ENCODE data around the gene VWA2.

DNA sequence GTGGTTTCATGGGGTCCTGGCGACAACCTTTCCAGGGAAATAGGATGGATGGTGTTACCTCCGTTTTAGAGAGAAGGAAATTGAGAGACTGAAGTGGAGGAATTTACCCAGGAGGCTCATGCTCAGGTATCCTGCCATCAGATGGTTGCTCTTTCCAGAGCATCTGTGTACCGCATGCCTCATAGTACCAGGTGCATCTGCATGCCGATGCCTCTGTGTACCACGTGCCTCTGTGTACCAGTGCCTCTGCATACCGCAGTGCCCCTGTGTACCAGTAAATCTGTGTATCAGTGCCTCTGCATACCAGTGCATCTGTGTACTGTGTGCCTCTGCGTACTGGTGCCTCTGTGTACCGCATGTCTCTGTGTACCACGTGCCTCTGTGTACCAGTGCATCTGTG, 3.2 kb downstream of the VWA2 start:
- no peak for TF ChIP-seq POLR2A (IDR thresholded peaks at IDR 0.05; ENCODE audit: low read depth)
- no peak for TF ChIP-seq POLR2AphosphoS5 (IDR thresholded peaks at IDR 0.05)
- TF ChIP-seq, protein P1, sequence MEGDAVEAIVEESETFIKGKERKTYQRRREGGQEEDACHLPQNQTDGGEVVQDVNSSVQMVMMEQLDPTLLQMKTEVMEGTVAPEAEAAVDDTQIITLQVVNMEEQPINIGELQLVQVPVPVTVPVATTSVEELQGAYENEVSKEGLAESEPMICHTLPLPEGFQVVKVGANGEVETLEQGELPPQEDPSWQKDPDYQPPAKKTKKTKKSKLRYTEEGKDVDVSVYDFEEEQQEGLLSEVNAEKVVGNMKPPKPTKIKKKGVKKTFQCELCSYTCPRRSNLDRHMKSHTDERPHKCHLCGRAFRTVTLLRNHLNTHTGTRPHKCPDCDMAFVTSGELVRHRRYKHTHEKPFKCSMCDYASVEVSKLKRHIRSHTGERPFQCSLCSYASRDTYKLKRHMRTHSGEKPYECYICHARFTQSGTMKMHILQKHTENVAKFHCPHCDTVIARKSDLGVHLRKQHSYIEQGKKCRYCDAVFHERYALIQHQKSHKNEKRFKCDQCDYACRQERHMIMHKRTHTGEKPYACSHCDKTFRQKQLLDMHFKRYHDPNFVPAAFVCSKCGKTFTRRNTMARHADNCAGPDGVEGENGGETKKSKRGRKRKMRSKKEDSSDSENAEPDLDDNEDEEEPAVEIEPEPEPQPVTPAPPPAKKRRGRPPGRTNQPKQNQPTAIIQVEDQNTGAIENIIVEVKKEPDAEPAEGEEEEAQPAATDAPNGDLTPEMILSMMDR (IDR thresholded peaks at IDR 0.05) = no peak
